Naive B cell (primary cell): ENCODE data around the gene CHD6. TPM values are rescaled to one million over a fixed set of nuclear protein-coding genes. Genes with fewer than 3 reads are reported as not detected.

Source experiments
- ATAC-seq, 2 donors: fragments of 150-1000 bp; cut with Tn5 transposase; 2 replicates each; pipeline ENCODE4 v1.10.0; 2021; ENCODE audit warnings: low read depth in 2 of 2, mild to moderate bottlenecking in 2 of 2, moderate library complexity in 2 of 2
- DNase-seq: peaks from one replicate; pipeline ENCODE4 v3.0.0; 2022
- H3K27ac Mint-ChIP-seq, 6 donors: one replicate each; pipeline ENCODE4 v1.8.0; 2020 to 2022; ENCODE audit warnings: mild to moderate bottlenecking in 6 of 6, mixed read lengths in 6 of 6, moderate library complexity in 5 of 6, inconsistent platforms in 2 of 6
- H3K27me3 Mint-ChIP-seq, 3 donors: one replicate each; pipeline ENCODE4 v1.8.0; 2021 to 2022; ENCODE audit warnings: mixed read lengths in 3 of 3, mild to moderate bottlenecking in 1 of 3
- H3K36me3 Mint-ChIP-seq, 2 donors: one replicate each; pipeline ENCODE4 v1.8.0; 2020 to 2022; ENCODE audit warnings: mixed read lengths in 2 of 2, inconsistent platforms in 1 of 2, mild to moderate bottlenecking in 1 of 2
- H3K4me1 Mint-ChIP-seq, 3 donors: one replicate each; pipeline ENCODE4 v1.8.0; 2020 to 2022; ENCODE audit warnings: mixed read lengths in 3 of 3, inconsistent platforms in 1 of 3, mild to moderate bottlenecking in 1 of 3, moderate library complexity in 1 of 3
- H3K4me3 Mint-ChIP-seq, 8 donors: one replicate each; pipeline ENCODE4 v1.8.0; 2020 to 2022; ENCODE audit warnings: mild to moderate bottlenecking in 8 of 8, mixed read lengths in 8 of 8, moderate library complexity in 8 of 8, inconsistent platforms in 2 of 8
- H3K9me3 Mint-ChIP-seq, 7 donors: one replicate each; pipeline ENCODE4 v1.8.0; 2020 to 2022; ENCODE audit warnings: mixed read lengths in 7 of 7, mild to moderate bottlenecking in 5 of 7, inconsistent platforms in 2 of 7, moderate library complexity in 1 of 7
- polyA plus RNA-seq, 6 donors: library from polyadenylated mRNA; unstranded; fragments of 300-500 nt; fragmentation: Illumina TruSeq; gene quantifications; one replicate each; pipeline ENCODE4 v1.2.3, GENCODE V29; 2021; ENCODE audit warnings: low read depth in 6 of 6

CHD6 gene
- 10 to 100 TPM; 30.5 to 82.8 (median 51.9) TPM for polyA plus RNA-seq

GRCh38 chr20:41617902-41618806 is at the start of gene CHD6:
Gene CHD6 (minus strand): TSS chr20:41618377. CDS start chr20:41551337, 67,040 bp downstream.
- Mint-ChIP-seq H3K27me3 (no peaks in the 10 kb centered on the region), H3K27ac (peak within 1 kb of the TSS; percentile 72 to 98 (median 92)), H3K4me1 (peaks cover 28 to 40% (median 33%) of the 10 kb centered on the region in 3 donors), H3K4me3 (peak within 1 kb of the TSS; percentile 87 to 99 (median 96)), H3K36me3 (no peaks in the 10 kb centered on the region), H3K9me3 (no peaks in the 10 kb centered on the region)
- ATAC-seq: peak; percentile 94 to 96
- peak; percentile 100 for DNase-seq

DNA sequence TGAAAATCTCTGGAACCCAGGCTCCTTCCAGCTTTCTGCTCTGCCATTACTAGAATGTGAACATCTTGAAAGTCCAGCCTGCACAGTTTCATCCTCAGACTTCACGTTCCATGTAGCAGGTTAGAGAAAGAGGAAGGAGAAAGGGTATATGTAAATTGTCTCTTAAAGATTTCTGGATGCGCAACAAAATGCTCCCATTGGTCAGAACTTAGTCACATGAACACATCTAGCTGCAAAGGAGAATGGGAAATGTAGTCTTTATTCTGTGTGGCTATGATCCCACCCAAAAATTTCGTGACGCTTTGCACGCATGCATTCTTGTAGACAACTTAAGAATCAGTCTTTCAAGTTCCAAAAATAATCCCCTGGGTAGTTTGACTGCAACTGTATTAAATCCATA is 46.4 kb upstream of the CHD6 start:
- peak overlapping the region in 1 of 6 donors; percentile 10 for H3K27ac Mint-ChIP-seq
- DNase-seq: peak; percentile 35

GRCh38 chr20:41657655-41658054 is 39.5 kb upstream of the CHD6 start:
- Mint-ChIP-seq H3K27ac (peak overlapping the region in 2 of 6 donors; percentile 4 to 66), H3K27me3 (peaks cover 30 to 59% (median 58%) of the 10 kb centered on the region in 3 donors), H3K36me3 (peaks cover 0 to 4% of the 10 kb centered on the region in 2 donors), H3K4me3 (peak overlapping the region in 6 of 8 donors; percentile 10 to 69 (median 46)), H3K9me3 (peaks cover 0 to 1% (median 0%) of the 10 kb centered on the region in 7 donors), H3K4me1 (peaks cover 8 to 15% (median 8%) of the 10 kb centered on the region in 3 donors)
- peak; percentile 53 to 58 for ATAC-seq
- no peak for DNase-seq

More for the DNA sequence above, 46.4 kb upstream of the CHD6 start:
- ATAC-seq: peak; percentile 73 to 94
- Mint-ChIP-seq H3K4me1 (peaks cover 0 to 6% (median 4%) of the 10 kb centered on the region in 3 donors), H3K9me3 (peaks cover 0 to 8% (median 1%) of the 10 kb centered on the region in 7 donors), H3K4me3 (peak overlapping the region in 2 of 8 donors; percentile 26 to 27), H3K27me3 (peaks cover 31 to 58% (median 36%) of the 10 kb centered on the region in 3 donors), H3K36me3 (no peaks in the 10 kb centered on the region)

GRCh38 chr20:41655962-41656618 is 37.9 kb upstream of the CHD6 start:
- Mint-ChIP-seq H3K9me3 (no peaks in the 10 kb centered on the region), H3K36me3 (peaks cover 0 to 4% of the 10 kb centered on the region in 2 donors), H3K27ac (no peak overlapping the region), H3K4me1 (peaks cover 8 to 15% (median 8%) of the 10 kb centered on the region in 3 donors), H3K4me3 (no peak overlapping the region), H3K27me3 (peaks cover 27 to 54% (median 46%) of the 10 kb centered on the region in 3 donors)
- no peak for DNase-seq
- no peak for ATAC-seq

- Mint-ChIP-seq H3K4me1 (peaks cover 8 to 15% (median 8%) of the 10 kb centered on the region in 3 donors), H3K4me3 (no peak overlapping the region), H3K27ac (no peak overlapping the region), H3K9me3 (no peaks in the 10 kb centered on the region), H3K27me3 (peaks cover 17 to 42% (median 33%) of the 10 kb centered on the region in 3 donors), H3K36me3 (peaks cover 0 to 4% of the 10 kb centered on the region in 2 donors)
- DNase-seq (no peak), ATAC-seq (no peak)
Observed at GRCh38 chr20:41654884-41655283, 36.7 kb upstream of the CHD6 start.

- no peak overlapping the region for H3K27ac Mint-ChIP-seq
- peaks cover 8 to 15% (median 11%) of the 10 kb centered on the region in 3 donors for H3K4me1 Mint-ChIP-seq
- H3K9me3 Mint-ChIP-seq: no peaks in the 10 kb centered on the region
- H3K36me3 Mint-ChIP-seq: peaks cover 0 to 4% of the 10 kb centered on the region in 2 donors
- no peak for DNase-seq
- ATAC-seq: no peak
- H3K27me3 Mint-ChIP-seq: peaks cover 16 to 40% (median 28%) of the 10 kb centered on the region in 3 donors
- no peak overlapping the region for H3K4me3 Mint-ChIP-seq
Observed at GRCh38 chr20:41654292-41654691, 36.1 kb upstream of the CHD6 start.

GRCh38 chr20:41650231-41650948 is 32.2 kb upstream of the CHD6 start:
- Mint-ChIP-seq H3K27me3 (peaks cover 20 to 35% (median 29%) of the 10 kb centered on the region in 3 donors), H3K4me3 (no peak overlapping the region), H3K9me3 (no peaks in the 10 kb centered on the region), H3K36me3 (peaks cover 0 to 4% of the 10 kb centered on the region in 2 donors), H3K4me1 (peaks cover 0 to 6% (median 2%) of the 10 kb centered on the region in 3 donors), H3K27ac (no peak overlapping the region)
- DNase-seq: no peak
- ATAC-seq: no peak

DNA sequence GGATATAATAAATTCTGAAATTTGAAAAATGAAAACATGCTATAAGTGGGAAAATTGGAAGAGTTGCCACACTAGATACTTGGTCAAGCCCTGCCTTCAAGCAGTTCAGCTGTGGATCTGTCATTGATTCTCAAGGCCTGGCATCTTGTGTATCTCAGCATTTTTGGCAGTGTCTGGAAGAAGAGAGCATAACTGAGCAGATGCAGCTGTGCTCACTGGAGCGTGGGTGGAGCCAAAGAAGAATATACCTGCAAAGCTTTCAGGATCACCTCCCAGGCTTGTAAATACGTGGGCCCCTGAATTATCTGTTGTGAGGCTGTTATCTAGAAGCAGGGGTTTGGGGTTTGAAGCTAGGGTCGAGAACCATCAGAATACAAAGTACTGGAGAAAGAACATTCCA is 31.3 kb upstream of the CHD6 start:
- no peak for DNase-seq
- Mint-ChIP-seq H3K27ac (no peak overlapping the region), H3K36me3 (peaks cover 0 to 4% of the 10 kb centered on the region in 2 donors), H3K27me3 (peaks cover 20 to 43% (median 36%) of the 10 kb centered on the region in 3 donors), H3K9me3 (no peaks in the 10 kb centered on the region), H3K4me3 (no peak overlapping the region), H3K4me1 (peaks cover 0 to 6% (median 2%) of the 10 kb centered on the region in 3 donors)
- ATAC-seq: no peak

- DNase-seq: no peak
- Mint-ChIP-seq H3K9me3 (no peaks in the 10 kb centered on the region), H3K27ac (no peak overlapping the region), H3K4me3 (no peak overlapping the region), H3K27me3 (peaks cover 26 to 40% (median 35%) of the 10 kb centered on the region in 3 donors), H3K4me1 (peaks cover 0 to 6% (median 2%) of the 10 kb centered on the region in 3 donors), H3K36me3 (no peaks in the 10 kb centered on the region)
- no peak for ATAC-seq
Observed at GRCh38 chr20:41645372-41645771, 27.2 kb upstream of the CHD6 start.

DNA sequence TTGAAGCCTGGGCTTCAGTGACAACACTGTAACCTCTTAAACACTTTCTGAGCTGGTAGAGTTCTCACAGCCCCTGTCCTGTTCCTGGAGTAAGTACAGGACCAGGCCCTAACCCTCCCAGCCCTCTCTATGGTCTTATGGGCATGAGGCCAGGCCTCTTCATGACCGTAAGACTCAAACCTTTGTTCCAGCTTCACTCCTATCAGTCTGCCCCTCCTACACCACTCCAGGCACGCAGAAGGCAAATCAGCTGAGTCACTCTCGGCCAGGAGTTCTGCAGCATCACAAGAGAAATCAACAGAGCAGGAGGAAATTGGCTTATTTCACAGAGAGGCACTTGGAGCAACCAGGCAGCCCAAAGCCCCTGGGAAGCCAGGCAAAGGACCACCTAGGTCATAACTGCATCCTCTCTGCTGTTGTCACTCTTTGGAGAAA is 25.3 kb upstream of the CHD6 start:
- peaks cover 32 to 50% (median 48%) of the 10 kb centered on the region in 3 donors for H3K27me3 Mint-ChIP-seq
- peaks cover 0 to 4% (median 0%) of the 10 kb centered on the region in 3 donors for H3K4me1 Mint-ChIP-seq
- H3K36me3 Mint-ChIP-seq: no peaks in the 10 kb centered on the region
- no peak for ATAC-seq
- DNase-seq: no peak
- no peak overlapping the region for H3K27ac Mint-ChIP-seq
- peaks cover 0 to 5% (median 0%) of the 10 kb centered on the region in 7 donors for H3K9me3 Mint-ChIP-seq
- H3K4me3 Mint-ChIP-seq: no peak overlapping the region

DNA sequence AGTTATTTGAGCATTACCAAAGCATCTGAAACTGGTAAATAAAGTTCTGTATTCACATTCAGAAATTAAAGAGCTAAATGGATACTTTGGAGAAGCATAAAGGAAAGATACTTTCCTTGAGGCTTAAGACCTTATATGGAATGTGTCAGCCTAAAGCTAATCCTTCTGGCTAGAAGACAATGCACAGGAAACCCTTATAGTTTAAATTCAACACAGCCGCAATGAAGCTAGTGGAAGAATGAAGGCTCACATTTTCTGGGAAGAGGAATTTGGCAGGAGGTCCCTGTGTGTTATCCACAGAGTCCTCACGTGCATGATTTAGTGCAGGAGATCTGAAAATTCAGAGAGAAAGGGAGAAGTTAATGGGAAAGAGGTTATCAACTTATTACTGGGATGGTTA is 21.5 kb upstream of the CHD6 start:
- H3K36me3 Mint-ChIP-seq: no peaks in the 10 kb centered on the region

GRCh38 chr20:41638456-41638855 is 20.3 kb upstream of the CHD6 start:
- peaks cover 14 to 25% (median 21%) of the 10 kb centered on the region in 3 donors for H3K27me3 Mint-ChIP-seq
- no peak overlapping the region for H3K27ac Mint-ChIP-seq
- H3K9me3 Mint-ChIP-seq: peaks cover 0 to 5% (median 0%) of the 10 kb centered on the region in 7 donors
- no peaks in the 10 kb centered on the region for H3K36me3 Mint-ChIP-seq
- no peak overlapping the region for H3K4me3 Mint-ChIP-seq
- ATAC-seq (no peak), DNase-seq (no peak)
- H3K4me1 Mint-ChIP-seq: peaks cover 0 to 4% (median 0%) of the 10 kb centered on the region in 3 donors

More for the DNA sequence above, 21.5 kb upstream of the CHD6 start:
- Mint-ChIP-seq H3K27ac (no peak overlapping the region), H3K9me3 (peaks cover 0 to 5% (median 0%) of the 10 kb centered on the region in 7 donors), H3K27me3 (peaks cover 19 to 35% (median 29%) of the 10 kb centered on the region in 3 donors), H3K4me1 (peaks cover 0 to 4% (median 0%) of the 10 kb centered on the region in 3 donors), H3K4me3 (no peak overlapping the region)
- DNase-seq (no peak), ATAC-seq (no peak)
